GM12892 (cell line): ENCODE data around the gene PEPD.

Experiments used
- DNase-seq: peaks from one replicate; pipeline ENCODE4 v3.0.0; 2011; ENCODE audit not compliant: insufficient read length
- FAIRE-seq: peaks from 2 replicates; lab custom pipeline; 2011; peaks lifted over from hg19 to GRCh38; lab: Jason Lieb, UNC
- POLR2A ChIP-seq: IDR thresholded peaks from 2 replicates; pipeline ENCODE4 v1.6.1; 2011; ENCODE audit warnings: low read depth, low read length, control low read depth
- POLR2AphosphoS5 ChIP-seq: IDR thresholded peaks from 2 replicates; pipeline ENCODE4 v1.6.1; 2011; ENCODE audit warnings: low read depth, low read length, control low read depth
- TAF1 ChIP-seq: IDR thresholded peaks from 2 replicates; pipeline ENCODE4 v1.6.1; 2011; ENCODE audit warnings: low read depth, mild to moderate bottlenecking, control low read depth, low read length, borderline replicate concordance

PEPD gene

GRCh38 chr19:33344573-33344925, 177.0 kb downstream of the PEPD start:
- FAIRE-seq (no peak), DNase-seq (no peak)
- TF ChIP-seq POLR2A (no peak), POLR2AphosphoS5 (no peak), TAF1 (no peak)

- no peak for FAIRE-seq
- DNase-seq, result no peak
- TF ChIP-seq TAF1 (no peak), POLR2A (no peak)
These were observed 177.6 kb downstream of the PEPD start for GRCh38 chr19:33343859-33344572.

DNA sequence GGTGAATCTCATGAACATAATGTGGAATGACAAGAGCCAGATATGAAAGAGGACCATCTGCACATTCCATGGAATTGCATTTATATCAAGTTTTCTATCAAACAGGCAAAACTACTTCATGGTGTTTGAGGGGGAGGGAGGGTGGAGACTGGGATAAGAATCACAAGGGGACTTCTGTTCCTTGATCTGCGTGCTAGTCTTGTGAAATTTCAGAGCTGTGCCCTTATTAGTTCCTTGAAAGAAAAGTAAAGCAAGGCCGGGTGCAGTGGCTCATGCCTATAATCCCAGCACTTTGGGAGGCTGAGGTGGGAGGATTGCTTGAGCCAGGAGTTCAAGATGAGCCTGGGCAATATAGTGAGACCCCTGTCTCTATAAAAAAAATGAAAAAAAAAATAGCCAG, 178.3 kb downstream of the PEPD start:
- FAIRE-seq, result no peak
- no peak for DNase-seq
- no peak for TF ChIP-seq TAF1
- TF ChIP-seq POLR2AphosphoS5, result no peak
- no peak for TF ChIP-seq POLR2A

- no peak for TF ChIP-seq POLR2AphosphoS5
- no peak for TF ChIP-seq POLR2A
- no peak for TF ChIP-seq TAF1
- DNase-seq (no peak), FAIRE-seq (no peak)
These were observed 180.6 kb downstream of the PEPD start for GRCh38 chr19:33340991-33341390.

DNA sequence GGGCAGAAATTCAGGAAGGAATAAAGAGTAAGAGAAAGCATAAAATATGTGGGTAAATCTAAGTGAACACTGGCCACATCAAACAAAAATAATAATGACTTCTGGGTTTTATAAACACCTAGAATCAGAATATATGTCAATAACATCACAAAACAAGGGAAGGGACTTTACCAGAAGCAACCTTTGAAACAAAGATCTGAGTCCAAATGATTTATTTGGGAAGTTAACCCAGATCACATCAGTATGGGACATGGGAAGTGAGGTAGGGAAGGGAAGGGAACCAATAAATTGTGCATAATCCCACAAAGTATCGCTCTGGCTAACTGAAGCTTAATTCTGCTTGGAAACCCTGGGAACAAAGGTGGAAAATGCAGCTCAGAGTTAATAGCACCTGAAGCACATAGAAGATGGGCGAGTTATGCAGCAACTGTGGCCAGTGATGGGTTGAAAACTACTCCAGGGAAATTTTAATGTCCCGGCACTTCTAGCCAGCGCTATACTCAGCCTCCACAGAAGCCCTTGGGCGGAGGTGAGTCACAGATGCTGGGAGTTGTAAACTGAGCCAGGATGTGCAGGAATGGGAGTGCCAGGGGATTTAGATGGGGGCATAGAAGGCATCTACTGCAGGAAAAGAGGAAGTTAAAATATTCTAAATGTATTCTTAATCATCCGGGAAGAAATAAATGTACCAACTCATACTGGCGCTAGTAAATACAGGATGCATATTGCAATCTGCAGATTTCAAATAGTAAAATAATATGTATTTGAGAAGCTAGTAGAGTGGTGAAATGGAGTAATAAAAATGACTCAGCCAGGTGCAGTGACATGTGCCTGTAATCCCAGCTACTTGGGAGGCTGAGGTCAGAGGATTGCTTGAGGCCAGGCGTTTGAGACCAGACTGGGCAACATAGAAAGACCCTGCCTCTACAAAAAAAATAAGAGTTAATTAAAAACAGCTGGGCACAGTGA, 182.3 kb downstream of the PEPD start:
- TF ChIP-seq POLR2AphosphoS5 (no peak), TAF1 (no peak), POLR2A (no peak)
- FAIRE-seq (no peak), DNase-seq (no peak)
